Endodermal cell (in vitro differentiated cells): ENCODE data around the gene PCP2. TPM values are rescaled to one million over a fixed set of nuclear protein-coding genes. Genes with fewer than 3 reads are reported as not detected.
A peak's percentile ranks its signal among the peaks of the same experiment; 100 is the strongest.

Experiments used
- DNase-seq: peaks from one replicate; pipeline ENCODE4 v3.0.0-alpha.2; 2017
- H3K27ac ChIP-seq: 2 replicates; pipeline ENCODE4 v1.5.1; 2013; ENCODE audit warnings: mild to moderate bottlenecking, low read depth, low read length, moderate library complexity
- H3K27me3 ChIP-seq: 2 replicates; pipeline ENCODE4 v1.6.1; 2013; ENCODE audit warnings: mild to moderate bottlenecking, low read length, moderate library complexity; ENCODE audit not compliant: insufficient read depth, control insufficient read depth, poor library complexity, severe bottlenecking
- H3K36me3 ChIP-seq: 2 replicates; pipeline ENCODE4 v1.7.0; 2013; ENCODE audit warnings: mild to moderate bottlenecking, low read length, moderate library complexity; ENCODE audit not compliant: control insufficient read depth, insufficient read depth
- H3K4me1 ChIP-seq: one replicate; pipeline ENCODE4 v1.7.0; 2013; ENCODE audit warnings: low read length; ENCODE audit not compliant: control insufficient read depth, insufficient read depth
- H3K4me3 ChIP-seq: 2 replicates; pipeline ENCODE4 v1.5.1; 2013; ENCODE audit warnings: mild to moderate bottlenecking, low read length, moderate library complexity
- H3K9ac ChIP-seq: 2 replicates; pipeline ENCODE4 v1.6.1; 2013; ENCODE audit warnings: mild to moderate bottlenecking, low read length, moderate library complexity; ENCODE audit not compliant: poor library complexity, severe bottlenecking; ENCODE audit errors: extremely low read depth
- H3K9me3 ChIP-seq: 2 replicates; pipeline ENCODE4 v1.6.1; 2013; ENCODE audit warnings: mild to moderate bottlenecking, low read length, moderate library complexity; ENCODE audit not compliant: control insufficient read depth
- H3K27ac Mint-ChIP-seq: 2 replicates; pipeline ENCODE4 v1.8.0; 2020; ENCODE audit warnings: mixed read lengths
- H3K27me3 Mint-ChIP-seq: 2 replicates; pipeline ENCODE4 v1.8.0; 2021; ENCODE audit warnings: mild to moderate bottlenecking, mixed read lengths; ENCODE audit not compliant: insufficient read depth
- H3K36me3 Mint-ChIP-seq: 2 replicates; pipeline ENCODE4 v1.8.0; 2020; ENCODE audit warnings: low read depth, mixed read lengths
- H3K4me1 Mint-ChIP-seq: 2 replicates; pipeline ENCODE4 v1.8.0; 2020; ENCODE audit warnings: mixed read lengths
- H3K4me3 Mint-ChIP-seq: 2 replicates; pipeline ENCODE4 v1.8.0; 2020; ENCODE audit warnings: mild to moderate bottlenecking, moderate library complexity, mixed read lengths
- H3K9me3 Mint-ChIP-seq: 2 replicates; pipeline ENCODE4 v1.8.0; 2020; ENCODE audit warnings: mild to moderate bottlenecking, mixed read lengths
- WGBS, 2 experiments: methylation state at CpG; one replicate each; pipeline versions ENCODE4 v1.1.5 to v1.1.7; 2013; ENCODE audit warnings: missing lambda C conversion rate in 2 of 2, mixed read lengths in 1 of 2; ENCODE audit not compliant: insufficient coverage in 1 of 2, insufficient read length in 1 of 2; 5-methylcytosine and 5-hydroxymethylcytosine counted together
- total RNA-seq, 2 donors: library from RNA; stranded (reverse); fragmentation: NEBNext Ultra II Directional in 1 of 2; extraction: Animal tissue kit (Norgen Biotek cat#: 25700) in 1 of 2; gene quantifications; 2 replicates in 1 of 2; 3 replicates in 1 of 2; pipeline ENCODE4 v1.2.1, GENCODE V29; 2021
- TF ChIP-seq, protein P1 (sequence below): fragments of 200-600 bp; sonication (generic); conservative IDR thresholded peaks from 2 replicates; pipeline ENCODE4 v1.5.0; 2021; ENCODE audit warnings: antibody characterized with exemption, mild to moderate bottlenecking

The PCP2 gene
- total RNA-seq, 2 donors from 2014 or later, result 0.55 TPM; not detected in 1

DNA sequence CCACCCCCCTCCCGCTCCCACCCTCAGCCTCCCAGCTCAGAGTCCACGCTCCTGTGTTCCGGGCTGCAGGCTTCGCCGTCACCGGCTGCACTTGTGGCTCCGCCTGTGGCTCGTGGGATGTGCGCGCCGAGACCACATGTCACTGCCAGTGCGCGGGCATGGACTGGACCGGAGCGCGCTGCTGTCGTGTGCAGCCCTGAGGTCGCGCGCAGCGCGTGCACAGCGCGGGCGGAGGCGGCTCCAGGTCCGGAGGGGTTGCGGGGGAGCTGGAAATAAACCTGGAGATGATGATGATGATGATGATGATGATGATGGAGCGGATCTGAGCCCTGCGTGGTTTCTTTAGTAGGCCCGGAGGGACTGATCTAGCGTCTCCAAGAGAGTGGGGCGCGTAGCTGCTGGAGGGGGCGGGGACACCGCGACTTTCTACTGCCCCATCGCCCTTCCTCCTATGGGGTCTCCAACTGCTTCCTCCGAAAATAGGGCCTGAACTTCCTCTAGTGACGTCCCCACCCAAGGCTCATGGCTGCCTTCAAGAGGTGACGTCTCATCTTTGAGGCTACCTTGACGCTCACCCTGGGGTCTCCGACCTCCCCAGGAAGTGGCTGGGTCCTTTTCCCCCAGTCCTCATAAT, 36.7 kb upstream of the PCP2 start:
- no peak for DNase-seq
- H3K9me3 ChIP-seq, result no peaks in the 10 kb centered on the region
- H3K27ac Mint-ChIP-seq, result no peak overlapping the region
- WGBS, 2 experiments, result 9 to 12% methylated on average over 18 to 43 of the region's 43 CpGs
- peaks cover 7% of the 10 kb centered on the region for H3K9me3 Mint-ChIP-seq
- peaks cover 56% of the 10 kb centered on the region for H3K27me3 ChIP-seq
- peak overlapping the region; percentile 76 for H3K4me3 ChIP-seq
- no peaks in the 10 kb centered on the region for H3K36me3 Mint-ChIP-seq
- H3K36me3 ChIP-seq, result no peaks in the 10 kb centered on the region
- TF ChIP-seq, protein P1, sequence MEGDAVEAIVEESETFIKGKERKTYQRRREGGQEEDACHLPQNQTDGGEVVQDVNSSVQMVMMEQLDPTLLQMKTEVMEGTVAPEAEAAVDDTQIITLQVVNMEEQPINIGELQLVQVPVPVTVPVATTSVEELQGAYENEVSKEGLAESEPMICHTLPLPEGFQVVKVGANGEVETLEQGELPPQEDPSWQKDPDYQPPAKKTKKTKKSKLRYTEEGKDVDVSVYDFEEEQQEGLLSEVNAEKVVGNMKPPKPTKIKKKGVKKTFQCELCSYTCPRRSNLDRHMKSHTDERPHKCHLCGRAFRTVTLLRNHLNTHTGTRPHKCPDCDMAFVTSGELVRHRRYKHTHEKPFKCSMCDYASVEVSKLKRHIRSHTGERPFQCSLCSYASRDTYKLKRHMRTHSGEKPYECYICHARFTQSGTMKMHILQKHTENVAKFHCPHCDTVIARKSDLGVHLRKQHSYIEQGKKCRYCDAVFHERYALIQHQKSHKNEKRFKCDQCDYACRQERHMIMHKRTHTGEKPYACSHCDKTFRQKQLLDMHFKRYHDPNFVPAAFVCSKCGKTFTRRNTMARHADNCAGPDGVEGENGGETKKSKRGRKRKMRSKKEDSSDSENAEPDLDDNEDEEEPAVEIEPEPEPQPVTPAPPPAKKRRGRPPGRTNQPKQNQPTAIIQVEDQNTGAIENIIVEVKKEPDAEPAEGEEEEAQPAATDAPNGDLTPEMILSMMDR, result no peak
- H3K27me3 Mint-ChIP-seq, result peaks cover 82% of the 10 kb centered on the region
- H3K4me1 Mint-ChIP-seq, result no peaks in the 10 kb centered on the region
- no peaks in the 10 kb centered on the region for H3K4me1 ChIP-seq
- H3K9ac ChIP-seq, result no peak overlapping the region
- H3K4me3 Mint-ChIP-seq, result peak overlapping the region; percentile 54
- H3K27ac ChIP-seq, result no peak overlapping the region

DNA sequence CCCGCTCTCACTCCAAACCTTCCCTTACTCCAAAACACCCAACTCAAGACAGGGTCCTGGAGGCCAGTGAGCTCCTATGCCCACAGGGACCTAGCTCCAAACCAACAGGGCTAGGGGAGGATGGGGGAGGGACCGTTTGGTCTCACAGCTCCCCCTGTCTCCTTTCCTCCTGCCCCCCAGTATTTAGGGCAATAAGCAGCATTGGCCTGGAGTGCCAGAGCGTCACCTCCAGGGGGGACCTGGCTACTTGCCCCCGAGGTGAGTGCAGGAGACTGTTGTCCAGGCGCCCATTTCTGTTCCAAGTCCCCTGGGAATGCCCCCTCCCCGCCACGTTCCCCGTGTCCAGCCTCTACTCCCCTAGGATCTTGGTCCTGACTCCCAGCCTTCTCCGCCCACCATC, 36.1 kb upstream of the PCP2 start:
- Mint-ChIP-seq H3K36me3 (no peaks in the 10 kb centered on the region), H3K27me3 (peaks cover 85% of the 10 kb centered on the region), H3K4me3 (peak overlapping the region; percentile 54), H3K9me3 (peaks cover 7% of the 10 kb centered on the region), H3K4me1 (no peaks in the 10 kb centered on the region), H3K27ac (no peak overlapping the region)
- H3K9ac ChIP-seq, result no peak overlapping the region
- H3K4me3 ChIP-seq, result no peak overlapping the region
- WGBS, 2 experiments, result 46 to 62% methylated on average over 3 to 9 of the region's 9 CpGs
- TF ChIP-seq, protein P1, result no peak
- no peaks in the 10 kb centered on the region for H3K36me3 ChIP-seq
- no peak overlapping the region for H3K27ac ChIP-seq
- DNase-seq, result no peak
- no peaks in the 10 kb centered on the region for H3K9me3 ChIP-seq
- H3K27me3 ChIP-seq, result peaks cover 56% of the 10 kb centered on the region
- no peaks in the 10 kb centered on the region for H3K4me1 ChIP-seq

DNA sequence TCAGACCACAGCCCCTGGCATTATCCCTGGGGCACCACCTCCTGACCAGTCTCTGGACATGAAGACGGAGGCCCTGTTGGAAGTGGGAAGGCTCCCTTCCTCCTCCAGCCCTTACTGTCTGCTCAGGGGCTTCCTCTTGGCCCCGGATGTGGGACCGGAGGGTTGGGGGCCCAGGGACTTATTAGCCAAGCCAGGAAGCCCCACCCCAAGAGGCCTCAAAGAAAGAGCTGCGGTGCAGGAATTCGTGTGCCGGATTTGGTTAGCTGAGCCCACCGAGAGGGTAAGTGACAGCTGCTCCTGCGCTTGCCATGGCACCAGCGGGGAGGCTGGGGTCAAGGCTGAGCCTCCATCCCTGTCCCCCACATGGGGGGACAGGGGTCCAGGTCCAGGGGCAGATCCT, 35.3 kb upstream of the PCP2 start, which contains the start of gene RETN:
Gene RETN, plus strand, starts transcription at position 208 of the 400 bp plus-strand sequence. CDS start 278 bp downstream, outside the sequence.
- no peak within 1 kb of the TSS for H3K9ac ChIP-seq
- no peaks in the 10 kb centered on the region for H3K36me3 ChIP-seq
- Mint-ChIP-seq H3K4me3 (peak within 1 kb of the TSS; percentile 54), H3K4me1 (no peaks in the 10 kb centered on the region), H3K9me3 (peaks cover 4% of the 10 kb centered on the region), H3K27me3 (peaks cover 77% of the 10 kb centered on the region), H3K36me3 (no peaks in the 10 kb centered on the region), H3K27ac (no peak within 1 kb of the TSS)
- 83 to 91% methylated on average over 6 to 9 of the region's 9 CpGs for WGBS, 2 experiments
- no peak within 1 kb of the TSS for H3K4me3 ChIP-seq
- TF ChIP-seq, protein P1, result no peak
- no peak within 1 kb of the TSS for H3K27ac ChIP-seq
- no peaks in the 10 kb centered on the region for H3K4me1 ChIP-seq
- H3K9me3 ChIP-seq, result no peaks in the 10 kb centered on the region
- no peak for DNase-seq
- H3K27me3 ChIP-seq, result peaks cover 56% of the 10 kb centered on the region
